ENCODE data around the gene LY6G5C.

Gene LY6G5C

GRCh38 chr6:31676322-31676903, 4.5 kb downstream of the LY6G5C start:
- no peak for DNase-seq (ENCODE audit: low read depth, low spot score)
- Histone ChIP-seq H3K9me3 (ENCODE audit: insufficient read depth, low read length) (no peaks in the 10 kb centered on the region), H3K4me3 (ENCODE audit: insufficient read length, low read depth) (no peak overlapping the region), H3K36me3 (ENCODE audit: insufficient read depth, insufficient read length, low read length) (peaks cover 26% of the 10 kb centered on the region), H3K9ac (ENCODE audit: insufficient read length, low read depth) (no peak overlapping the region), H3K4me1 (ENCODE audit: insufficient read depth, insufficient read length) (no peaks in the 10 kb centered on the region), H3K27me3 (ENCODE audit: insufficient read depth, insufficient read length) (no peaks in the 10 kb centered on the region)
- no peak for TF ChIP-seq YY1 (IDR thresholded peaks at IDR 0.05; ENCODE audit: insufficient read depth, insufficient read length)
- no peak for TF ChIP-seq ZNF274 (IDR thresholded peaks at IDR 0.05; ENCODE audit: low read depth, low read length)
- no peak for TF ChIP-seq SUZ12 (IDR thresholded peaks at IDR 0.05; ENCODE audit: extremely low read depth, insufficient read depth, insufficient read length)

DNA sequence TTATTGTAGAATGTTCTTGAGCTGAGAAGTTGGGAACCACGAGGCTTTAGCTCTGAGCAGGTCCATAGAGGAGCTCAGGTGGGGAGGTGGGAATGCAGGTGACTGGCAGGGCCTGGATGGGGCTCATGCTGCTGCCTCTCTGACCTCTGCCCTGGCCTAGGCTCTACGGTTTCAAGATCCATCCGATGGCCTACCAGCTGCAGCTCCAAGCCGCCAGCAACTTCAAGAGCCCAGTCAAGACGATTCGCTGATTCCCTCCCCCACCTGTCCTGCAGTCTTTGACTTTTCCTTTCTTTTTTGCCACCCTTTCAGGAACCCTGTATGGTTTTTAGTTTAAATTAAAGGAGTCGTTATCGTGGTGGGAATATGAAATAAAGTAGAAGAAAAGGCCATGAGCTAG, 11.2 kb downstream of the LY6G5C start, which contains the start of gene LY6G5B:
Gene LY6G5B, plus strand, starts transcription at position 301 of the 400 bp plus-strand sequence. CDS start 975 bp downstream, outside the sequence.
- Histone ChIP-seq H3K36me3 (ENCODE audit: insufficient read depth, insufficient read length, low read length) (peaks cover 72% of the 10 kb centered on the region), H3K27me3 (ENCODE audit: insufficient read depth, insufficient read length) (no peaks in the 10 kb centered on the region), H3K4me1 (ENCODE audit: insufficient read depth, insufficient read length) (peaks cover 2% of the 10 kb centered on the region), H3K4me3 (ENCODE audit: insufficient read length, low read depth) (no peak within 1 kb of the TSS), H3K9ac (ENCODE audit: insufficient read length, low read depth) (no peak within 1 kb of the TSS), H3K9me3 (ENCODE audit: insufficient read depth, low read length) (no peaks in the 10 kb centered on the region)
- TF ChIP-seq YY1 (IDR thresholded peaks at IDR 0.05; ENCODE audit: insufficient read depth, insufficient read length), result no peak
- DNase-seq (ENCODE audit: low read depth, low spot score), result no peak

- Histone ChIP-seq H3K9ac (ENCODE audit: insufficient read length, low read depth) (peak overlapping the region; percentile 89), H3K36me3 (ENCODE audit: insufficient read depth, insufficient read length, low read length) (peaks cover 74% of the 10 kb centered on the region), H3K4me1 (ENCODE audit: insufficient read depth, insufficient read length) (peaks cover 5% of the 10 kb centered on the region), H3K4me3 (ENCODE audit: insufficient read length, low read depth) (peak overlapping the region; percentile 93), H3K9me3 (ENCODE audit: insufficient read depth, low read length) (no peaks in the 10 kb centered on the region), H3K27me3 (ENCODE audit: insufficient read depth, insufficient read length) (no peaks in the 10 kb centered on the region)
- no peak for DNase-seq (ENCODE audit: low read depth, low spot score)
- TF ChIP-seq SUZ12 (IDR thresholded peaks at IDR 0.05; ENCODE audit: extremely low read depth, insufficient read depth, insufficient read length) (no peak), ZNF274 (IDR thresholded peaks at IDR 0.05; ENCODE audit: low read depth, low read length) (no peak), YY1 (IDR thresholded peaks at IDR 0.05; ENCODE audit: insufficient read depth, insufficient read length) (no peak)
Observed at GRCh38 chr6:31666337-31666965, 14.4 kb downstream of the LY6G5C start.

GRCh38 chr6:31665501-31666336, 15.1 kb downstream of the LY6G5C start, which contains the start of gene CSNK2B:
CSNK2B (plus strand) TSS chr6:31666080; CDS start chr6:31666832, 752 bp downstream.
- Histone ChIP-seq H3K4me1 (ENCODE audit: insufficient read depth, insufficient read length) (peaks cover 5% of the 10 kb centered on the region), H3K4me3 (ENCODE audit: insufficient read length, low read depth) (peak within 1 kb of the TSS; percentile 93), H3K9me3 (ENCODE audit: insufficient read depth, low read length) (no peaks in the 10 kb centered on the region), H3K27me3 (ENCODE audit: insufficient read depth, insufficient read length) (no peaks in the 10 kb centered on the region), H3K9ac (ENCODE audit: insufficient read length, low read depth) (peak within 1 kb of the TSS; percentile 99), H3K36me3 (ENCODE audit: insufficient read depth, insufficient read length, low read length) (peaks cover 66% of the 10 kb centered on the region)
- no peak for TF ChIP-seq SUZ12 (IDR thresholded peaks at IDR 0.05; ENCODE audit: extremely low read depth, insufficient read depth, insufficient read length)
- no peak for TF ChIP-seq ZNF274 (IDR thresholded peaks at IDR 0.05; ENCODE audit: low read depth, low read length)
- no peak for TF ChIP-seq YY1 (IDR thresholded peaks at IDR 0.05; ENCODE audit: insufficient read depth, insufficient read length)
- peak; percentile 93 for DNase-seq (ENCODE audit: low read depth, low spot score)

DNA sequence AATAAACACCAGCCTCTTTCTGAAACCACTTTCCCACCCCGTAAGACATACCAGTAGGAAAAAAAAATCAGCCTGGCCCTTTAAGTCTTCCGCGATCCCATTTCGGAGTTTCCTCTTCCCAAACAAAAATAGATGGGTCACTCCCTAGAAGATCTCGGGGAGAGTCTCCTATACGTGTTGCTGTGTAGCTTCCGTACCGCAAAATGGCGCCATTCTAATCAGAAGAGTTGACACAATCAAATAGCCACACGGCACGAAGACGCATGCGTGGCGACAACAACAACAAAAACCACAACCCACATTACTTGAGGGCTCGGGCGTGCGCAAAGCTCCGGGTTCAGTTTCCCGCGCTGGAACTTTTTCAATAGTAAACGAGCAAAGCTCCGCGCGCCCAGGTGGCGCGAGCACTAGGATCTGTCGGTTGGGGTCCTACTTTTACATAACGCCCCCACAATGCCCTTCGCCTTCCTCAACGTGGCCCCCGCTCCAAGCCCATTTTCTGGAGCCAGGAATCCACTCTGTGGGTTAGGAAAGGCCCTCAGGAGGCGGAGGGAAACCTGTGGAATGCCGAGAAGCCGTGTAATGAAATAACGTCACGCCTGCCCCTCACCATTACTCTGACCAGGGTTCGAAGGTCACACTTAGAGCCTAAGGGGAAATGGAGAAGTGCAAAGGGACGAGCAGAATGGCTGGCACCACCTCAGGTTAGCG, 15.9 kb downstream of the LY6G5C start, which contains the start of gene GPANK1:
Gene GPANK1, minus strand, starts transcription at position 208 of the 711 bp plus-strand sequence. CDS start 519 bp downstream, outside the sequence.
- H3K4me1 ChIP-seq (ENCODE audit: insufficient read depth, insufficient read length), result peaks cover 5% of the 10 kb centered on the region
- peak; percentile 60 for DNase-seq (ENCODE audit: low read depth, low spot score)
- H3K27me3 ChIP-seq (ENCODE audit: insufficient read depth, insufficient read length), result no peaks in the 10 kb centered on the region
- H3K36me3 ChIP-seq (ENCODE audit: insufficient read depth, insufficient read length, low read length), result peaks cover 59% of the 10 kb centered on the region
- TF ChIP-seq YY1 (IDR thresholded peaks at IDR 0.05; ENCODE audit: insufficient read depth, insufficient read length), result peak; percentile 77
- TF ChIP-seq ZNF274 (IDR thresholded peaks at IDR 0.05; ENCODE audit: low read depth, low read length), result no peak
- H3K9ac ChIP-seq (ENCODE audit: insufficient read length, low read depth), result peak within 1 kb of the TSS; percentile 99
- H3K4me3 ChIP-seq (ENCODE audit: insufficient read length, low read depth), result peak within 1 kb of the TSS; percentile 75
- H3K9me3 ChIP-seq (ENCODE audit: insufficient read depth, low read length), result no peaks in the 10 kb centered on the region

GRCh38 chr6:31663961-31664789, 16.7 kb downstream of the LY6G5C start:
- Histone ChIP-seq H3K9ac (ENCODE audit: insufficient read length, low read depth) (peak overlapping the region; percentile 99), H3K27me3 (ENCODE audit: insufficient read depth, insufficient read length) (no peaks in the 10 kb centered on the region), H3K36me3 (ENCODE audit: insufficient read depth, insufficient read length, low read length) (peaks cover 55% of the 10 kb centered on the region), H3K4me1 (ENCODE audit: insufficient read depth, insufficient read length) (peaks cover 6% of the 10 kb centered on the region), H3K4me3 (ENCODE audit: insufficient read length, low read depth) (peak overlapping the region; percentile 75), H3K9me3 (ENCODE audit: insufficient read depth, low read length) (no peaks in the 10 kb centered on the region)
- TF ChIP-seq YY1 (IDR thresholded peaks at IDR 0.05; ENCODE audit: insufficient read depth, insufficient read length) (no peak), SUZ12 (IDR thresholded peaks at IDR 0.05; ENCODE audit: extremely low read depth, insufficient read depth, insufficient read length) (no peak), ZNF274 (IDR thresholded peaks at IDR 0.05; ENCODE audit: low read depth, low read length) (no peak)
- no peak for DNase-seq (ENCODE audit: low read depth, low spot score)

Measured in NT2/D1 (cell line).